Activated naive CD4-positive, alpha-beta T cell treated with anti-CD3 and anti-CD28 coated beads, Interleukin-2, amount 50 U/mL, for 24 hours (primary cell): ENCODE data around the gene ZNF189.

Source experiments
- H3K27ac Mint-ChIP-seq: one replicate; pipeline ENCODE4 v1.8.0; 2021; ENCODE audit warnings: mild to moderate bottlenecking, mixed read lengths
- H3K27me3 Mint-ChIP-seq: one replicate; pipeline ENCODE4 v1.8.0; 2021; ENCODE audit warnings: mixed read lengths
- H3K36me3 Mint-ChIP-seq: one replicate; pipeline ENCODE4 v1.8.0; 2021; ENCODE audit warnings: mixed read lengths
- H3K4me1 Mint-ChIP-seq: one replicate; pipeline ENCODE4 v1.8.0; 2021; ENCODE audit warnings: mixed read lengths
- H3K4me3 Mint-ChIP-seq: one replicate; pipeline ENCODE4 v1.8.0; 2021; ENCODE audit warnings: mild to moderate bottlenecking, mixed read lengths
- H3K9me3 Mint-ChIP-seq: one replicate; pipeline ENCODE4 v1.8.0; 2021; ENCODE audit warnings: mixed read lengths

The ZNF189 gene

GRCh38 chr9:101398930-101399642 lies 435 bp downstream of the ZNF189 start:
- Mint-ChIP-seq H3K27ac (peak overlapping the region; percentile 100), H3K4me1 (peaks cover 76% of the 10 kb centered on the region), H3K36me3 (peaks cover 57% of the 10 kb centered on the region), H3K27me3 (no peaks in the 10 kb centered on the region), H3K4me3 (peak overlapping the region; percentile 98), H3K9me3 (peaks cover 20% of the 10 kb centered on the region)

- peak overlapping the region; percentile 100 for H3K27ac Mint-ChIP-seq
- H3K36me3 Mint-ChIP-seq = peaks cover 59% of the 10 kb centered on the region
- no peaks in the 10 kb centered on the region for H3K27me3 Mint-ChIP-seq
- peaks cover 25% of the 10 kb centered on the region for H3K9me3 Mint-ChIP-seq
- peaks cover 71% of the 10 kb centered on the region for H3K4me1 Mint-ChIP-seq
- peak overlapping the region; percentile 98 for H3K4me3 Mint-ChIP-seq
Measured at GRCh38 chr9:101399643-101399970, 956 bp downstream of the ZNF189 start.

GRCh38 chr9:101400120-101400519 lies 1.5 kb downstream of the ZNF189 start:
- peaks cover 61% of the 10 kb centered on the region for H3K36me3 Mint-ChIP-seq
- peak overlapping the region; percentile 98 for H3K4me3 Mint-ChIP-seq
- H3K4me1 Mint-ChIP-seq = peaks cover 65% of the 10 kb centered on the region
- H3K27me3 Mint-ChIP-seq = no peaks in the 10 kb centered on the region
- H3K9me3 Mint-ChIP-seq = peaks cover 30% of the 10 kb centered on the region
- H3K27ac Mint-ChIP-seq = peak overlapping the region; percentile 68

GRCh38 chr9:101403516-101404285 lies 5.0 kb downstream of the ZNF189 start:
- Mint-ChIP-seq H3K9me3 (peaks cover 49% of the 10 kb centered on the region), H3K4me3 (no peak overlapping the region), H3K27ac (no peak overlapping the region), H3K36me3 (peaks cover 78% of the 10 kb centered on the region), H3K27me3 (no peaks in the 10 kb centered on the region), H3K4me1 (peaks cover 39% of the 10 kb centered on the region)

- H3K9me3 Mint-ChIP-seq = peaks cover 42% of the 10 kb centered on the region
- H3K27ac Mint-ChIP-seq = no peak overlapping the region
- H3K4me3 Mint-ChIP-seq = no peak overlapping the region
- H3K4me1 Mint-ChIP-seq = peaks cover 4% of the 10 kb centered on the region
- H3K36me3 Mint-ChIP-seq = peaks cover 67% of the 10 kb centered on the region
- no peaks in the 10 kb centered on the region for H3K27me3 Mint-ChIP-seq
Measured at GRCh38 chr9:101408374-101409078, 9.9 kb downstream of the ZNF189 start.

GRCh38 chr9:101409079-101409477 lies 10.4 kb downstream of the ZNF189 start:
- Mint-ChIP-seq H3K36me3 (peaks cover 65% of the 10 kb centered on the region), H3K4me3 (no peak overlapping the region)

GRCh38 chr9:101414839-101415238 lies 16.2 kb downstream of the ZNF189 start:
- H3K4me1 Mint-ChIP-seq = peaks cover 3% of the 10 kb centered on the region
- H3K36me3 Mint-ChIP-seq = peaks cover 46% of the 10 kb centered on the region
- H3K9me3 Mint-ChIP-seq = peaks cover 38% of the 10 kb centered on the region
- H3K4me3 Mint-ChIP-seq = no peak overlapping the region
- H3K27me3 Mint-ChIP-seq = no peaks in the 10 kb centered on the region
- H3K27ac Mint-ChIP-seq = no peak overlapping the region

More at GRCh38 chr9:101409079-101409477, 10.4 kb downstream of the ZNF189 start:
- Mint-ChIP-seq H3K27me3 (no peaks in the 10 kb centered on the region), H3K4me1 (no peaks in the 10 kb centered on the region), H3K27ac (peak overlapping the region; percentile 35), H3K9me3 (peaks cover 42% of the 10 kb centered on the region)

- Mint-ChIP-seq H3K4me3 (no peak overlapping the region), H3K27ac (no peak overlapping the region), H3K36me3 (peaks cover 46% of the 10 kb centered on the region), H3K4me1 (peaks cover 3% of the 10 kb centered on the region), H3K27me3 (no peaks in the 10 kb centered on the region), H3K9me3 (peaks cover 38% of the 10 kb centered on the region)
Measured at GRCh38 chr9:101415578-101415977, 16.9 kb downstream of the ZNF189 start.

- H3K27ac Mint-ChIP-seq = no peak overlapping the region
- peaks cover 3% of the 10 kb centered on the region for H3K4me1 Mint-ChIP-seq
- peaks cover 46% of the 10 kb centered on the region for H3K36me3 Mint-ChIP-seq
- H3K27me3 Mint-ChIP-seq = no peaks in the 10 kb centered on the region
- H3K9me3 Mint-ChIP-seq = peaks cover 38% of the 10 kb centered on the region
- H3K4me3 Mint-ChIP-seq = no peak overlapping the region
Measured at GRCh38 chr9:101417389-101417788, 18.7 kb downstream of the ZNF189 start.

- Mint-ChIP-seq H3K4me1 (peaks cover 3% of the 10 kb centered on the region), H3K27ac (no peak overlapping the region), H3K27me3 (no peaks in the 10 kb centered on the region), H3K36me3 (peaks cover 42% of the 10 kb centered on the region), H3K9me3 (peaks cover 34% of the 10 kb centered on the region), H3K4me3 (no peak overlapping the region)
Measured at GRCh38 chr9:101417977-101418376, 19.3 kb downstream of the ZNF189 start.

GRCh38 chr9:101418518-101419430 lies 20.1 kb downstream of the ZNF189 start:
- Mint-ChIP-seq H3K27me3 (no peaks in the 10 kb centered on the region), H3K9me3 (peaks cover 36% of the 10 kb centered on the region), H3K36me3 (peaks cover 40% of the 10 kb centered on the region), H3K4me3 (no peak overlapping the region), H3K27ac (no peak overlapping the region), H3K4me1 (peaks cover 3% of the 10 kb centered on the region)

- Mint-ChIP-seq H3K9me3 (peaks cover 32% of the 10 kb centered on the region), H3K4me3 (no peak overlapping the region), H3K27ac (no peak overlapping the region), H3K36me3 (peaks cover 34% of the 10 kb centered on the region), H3K4me1 (no peaks in the 10 kb centered on the region), H3K27me3 (no peaks in the 10 kb centered on the region)
Measured at GRCh38 chr9:101419863-101420262, 21.2 kb downstream of the ZNF189 start.

- Mint-ChIP-seq H3K27me3 (no peaks in the 10 kb centered on the region), H3K36me3 (peaks cover 28% of the 10 kb centered on the region), H3K9me3 (peaks cover 25% of the 10 kb centered on the region), H3K4me1 (no peaks in the 10 kb centered on the region), H3K4me3 (no peak overlapping the region), H3K27ac (no peak overlapping the region)
Measured at GRCh38 chr9:101421653-101422065, 23.0 kb downstream of the ZNF189 start.

- no peaks in the 10 kb centered on the region for H3K4me1 Mint-ChIP-seq
- peaks cover 14% of the 10 kb centered on the region for H3K9me3 Mint-ChIP-seq
- peaks cover 4% of the 10 kb centered on the region for H3K27me3 Mint-ChIP-seq
Measured at GRCh38 chr9:101427358-101427757, 28.7 kb downstream of the ZNF189 start.

More at GRCh38 chr9:101427358-101427757, 28.7 kb downstream of the ZNF189 start:
- H3K36me3 Mint-ChIP-seq = peaks cover 5% of the 10 kb centered on the region
- H3K27ac Mint-ChIP-seq = no peak overlapping the region
- H3K4me3 Mint-ChIP-seq = no peak overlapping the region
